HG02678 (cell line): Measurements from ENCODE around the gene PRDX6.
"Not testable (repeated sequence)": the region's sequence is repeated elsewhere in the genome, so short reads cannot be mapped to it uniquely, and the experiment has no call there.

Source experiments
- ATAC-seq: cut with Tn5 transposase; IDR thresholded peaks from one replicate; pipeline ENCODE4 v1.9.1; 2021; ENCODE audit warnings: mild to moderate bottlenecking, moderate library complexity; ENCODE audit not compliant: unreplicated experiment

PRDX6 gene

GRCh38 chr1:173495609-173496267, 18.6 kb downstream of the PRDX6 start:
- ATAC-seq = no peak

- no peak for ATAC-seq
Observed at GRCh38 chr1:173496757-173497320, 19.7 kb downstream of the PRDX6 start.

GRCh38 chr1:173499729-173500128, 22.6 kb downstream of the PRDX6 start:
- ATAC-seq = no peak

GRCh38 chr1:173502104-173502503, 25.0 kb downstream of the PRDX6 start:
- no peak for ATAC-seq

- ATAC-seq = no peak
Observed at GRCh38 chr1:173503391-173503790, 26.3 kb downstream of the PRDX6 start.

GRCh38 chr1:173504268-173504667, 27.1 kb downstream of the PRDX6 start:
- ATAC-seq = no peak

GRCh38 chr1:173505391-173505790, 28.3 kb downstream of the PRDX6 start:
- ATAC-seq = no peak

- no peak for ATAC-seq
Observed at GRCh38 chr1:173506437-173506836, 29.3 kb downstream of the PRDX6 start.

- ATAC-seq = no peak
Observed at GRCh38 chr1:173507205-173507846, 30.2 kb downstream of the PRDX6 start.

GRCh38 chr1:173507847-173508209, 30.7 kb downstream of the PRDX6 start:
- ATAC-seq = no peak

GRCh38 chr1:173508541-173508940, 31.4 kb downstream of the PRDX6 start:
- no peak for ATAC-seq

- ATAC-seq = no peak
Observed at GRCh38 chr1:173509797-173510196, 32.7 kb downstream of the PRDX6 start.

- not testable (repeated sequence) for ATAC-seq
Observed at GRCh38 chr1:173514503-173514902, 37.4 kb downstream of the PRDX6 start.

GRCh38 chr1:173520799-173521198, 43.7 kb downstream of the PRDX6 start:
- ATAC-seq = no peak

- no peak for ATAC-seq
Observed at GRCh38 chr1:173523329-173523728, 46.2 kb downstream of the PRDX6 start.

GRCh38 chr1:173525926-173526325, 48.8 kb downstream of the PRDX6 start:
- ATAC-seq = no peak

GRCh38 chr1:173527151-173527826, 50.2 kb downstream of the PRDX6 start:
- ATAC-seq = no peak

GRCh38 chr1:173529106-173529505, 52.0 kb downstream of the PRDX6 start:
- ATAC-seq = no peak

- ATAC-seq = no peak
Observed at GRCh38 chr1:173530795-173531693, 53.9 kb downstream of the PRDX6 start.

GRCh38 chr1:173532237-173532636, 55.1 kb downstream of the PRDX6 start:
- ATAC-seq = no peak

GRCh38 chr1:173536223-173536622, 59.1 kb downstream of the PRDX6 start:
- ATAC-seq = no peak
